ENCODE data around the gene NEK7.

GRCh38 chr1:198183605-198184004 lies 26.8 kb downstream of the NEK7 start:
- no peak for TF ChIP-seq CTCF (IDR thresholded peaks at IDR 0.05)
- no peak for TF ChIP-seq POLR2A (IDR thresholded peaks at IDR 0.05)
- no peak for TF ChIP-seq EP300 (IDR thresholded peaks at IDR 0.05)
- no peak for TF ChIP-seq POLR2AphosphoS5 (IDR thresholded peaks at IDR 0.05)

All from upper lobe of left lung (tissue), 4 donors.